HepG2 (cell line): ENCODE measurements around the gene ASIC3. TPM values are rescaled to one million over a fixed set of nuclear protein-coding genes. Genes with fewer than 3 reads are reported as not detected.
A peak's percentile ranks its signal among the peaks of the same experiment; 100 is the strongest.

Experiments
- ARNTL ChIP-seq: sonication (generic); formaldehyde crosslinking; IDR thresholded peaks from 2 replicates; pipeline ENCODE4 v1.4.0; 2020; ENCODE audit warnings: mild to moderate bottlenecking, missing genetic modification reagents
- CC2D1A ChIP-seq: sonication (generic); formaldehyde crosslinking; IDR thresholded peaks from 2 replicates; pipeline ENCODE4 v1.8.1; 2023; ENCODE audit warnings: mild to moderate bottlenecking, missing genetic modification reagents
- FOXK1 ChIP-seq: sonication (generic); formaldehyde crosslinking; IDR thresholded peaks from 2 replicates; pipeline ENCODE4 v1.4.0; 2020; ENCODE audit warnings: low read depth, missing genetic modification reagents, borderline replicate concordance
- HDAC1 ChIP-seq: sonication (generic); formaldehyde crosslinking; IDR thresholded peaks from 2 replicates; pipeline ENCODE4 v1.5.1; 2020; ENCODE audit warnings: mild to moderate bottlenecking, missing genetic modification reagents
- HNRNPK ChIP-seq: fragments of 200-400 bp; formaldehyde crosslinking; IDR thresholded peaks from 2 replicates; pipeline ENCODE4 v1.6.1; 2018; ENCODE audit warnings: low read length, low read depth, moderate library complexity, mild to moderate bottlenecking; ENCODE audit not compliant: poor library complexity, severe bottlenecking
- IRF9 ChIP-seq: sonication (generic); formaldehyde crosslinking; IDR thresholded peaks from 2 replicates; pipeline ENCODE4 v1.8.0; 2022; ENCODE audit warnings: missing genetic modification reagents, mild to moderate bottlenecking, borderline replicate concordance
- ISL2 ChIP-seq: sonication (generic); formaldehyde crosslinking; IDR thresholded peaks from 2 replicates; pipeline ENCODE4 v1.5.0; 2020; ENCODE audit warnings: missing genetic modification reagents
- KAT8 ChIP-seq: IDR thresholded peaks from 2 replicates; pipeline ENCODE4 v1.6.1; 2016; ENCODE audit warnings: missing genetic modification reagents, missing compliant biosample characterization
- MED13 ChIP-seq: sonication (generic); formaldehyde crosslinking; IDR thresholded peaks from 2 replicates; pipeline ENCODE4 v1.5.0; 2020; ENCODE audit warnings: missing genetic modification reagents
- MIER3 ChIP-seq: IDR thresholded peaks from 2 replicates; pipeline ENCODE4 v1.6.1; 2016; ENCODE audit warnings: missing compliant biosample characterization, borderline replicate concordance
- MZF1 ChIP-seq: sonication (generic); formaldehyde crosslinking; IDR thresholded peaks from 2 replicates; pipeline ENCODE4 v1.8.1; 2023; ENCODE audit warnings: mild to moderate bottlenecking, missing genetic modification reagents, borderline replicate concordance
- NCOR1 ChIP-seq: fragments of 200-600 bp; sonication (generic); IDR thresholded peaks from 2 replicates; pipeline ENCODE4 v1.7.0; 2017; ENCODE audit warnings: antibody characterized with exemption, low read length, borderline replicate concordance
- NFYB ChIP-seq: sonication (generic); formaldehyde crosslinking; IDR thresholded peaks from 2 replicates; pipeline ENCODE4 v1.4.0; 2020; ENCODE audit warnings: missing genetic modification reagents
- NONO ChIP-seq, 2 experiments: fragments of 450-650 bp in 1 of 2; sonication (generic) in 1 of 2; formaldehyde crosslinking in 1 of 2; IDR thresholded peaks in 1 of 2; conservative IDR thresholded peaks in 1 of 2; 2 replicates each; pipeline versions ENCODE4 v1.6.1 to v1.8.0; 2017 to 2022; ENCODE audit warnings: mild to moderate bottlenecking in 1 of 2, missing genetic modification reagents in 1 of 2, moderate library complexity in 1 of 2
- PAX8 ChIP-seq: sonication (generic); formaldehyde crosslinking; IDR thresholded peaks from 2 replicates; pipeline ENCODE4 v1.8.0; 2022; ENCODE audit warnings: mild to moderate bottlenecking, missing genetic modification reagents, borderline replicate concordance
- PHF20 ChIP-seq: sonication (generic); formaldehyde crosslinking; IDR thresholded peaks from 2 replicates; pipeline ENCODE4 v1.5.0; 2020; ENCODE audit warnings: mild to moderate bottlenecking, missing genetic modification reagents
- ZBTB20 ChIP-seq: sonication (generic); formaldehyde crosslinking; IDR thresholded peaks from 2 replicates; pipeline ENCODE4 v1.8.1; 2023; ENCODE audit warnings: missing genetic modification reagents, low read depth, mild to moderate bottlenecking, borderline replicate concordance
- ZBTB7B ChIP-seq: sonication (generic); formaldehyde crosslinking; IDR thresholded peaks from 2 replicates; pipeline ENCODE4 v1.4.0; 2020; ENCODE audit warnings: missing genetic modification reagents
- ZFP41 ChIP-seq: sonication (generic); formaldehyde crosslinking; IDR thresholded peaks from 2 replicates; pipeline ENCODE4 v1.4.0; 2020; ENCODE audit warnings: mild to moderate bottlenecking, missing genetic modification reagents, borderline replicate concordance
- ZNF34 ChIP-seq: sonication (generic); formaldehyde crosslinking; IDR thresholded peaks from 2 replicates; pipeline ENCODE4 v1.4.0; 2020; ENCODE audit warnings: mild to moderate bottlenecking, missing genetic modification reagents, borderline replicate concordance
- ZNF556 ChIP-seq: sonication (generic); formaldehyde crosslinking; IDR thresholded peaks from 2 replicates; pipeline ENCODE4 v1.4.0; 2020; ENCODE audit warnings: mild to moderate bottlenecking, missing genetic modification reagents, borderline replicate concordance
- ZNF746 ChIP-seq: sonication (generic); formaldehyde crosslinking; IDR thresholded peaks from 2 replicates; pipeline ENCODE4 v1.8.0; 2022; ENCODE audit warnings: mild to moderate bottlenecking, missing genetic modification reagents
- ZNF792 ChIP-seq: IDR thresholded peaks from 2 replicates; pipeline ENCODE4 v1.6.1; 2016
- ZNF879 ChIP-seq: sonication (generic); formaldehyde crosslinking; IDR thresholded peaks from 2 replicates; pipeline ENCODE4 v1.8.1; 2023; ENCODE audit warnings: missing genetic modification reagents
- ZSCAN21 ChIP-seq: sonication (generic); formaldehyde crosslinking; IDR thresholded peaks from 2 replicates; pipeline ENCODE4 v1.8.0; 2022; ENCODE audit warnings: mild to moderate bottlenecking, missing genetic modification reagents, moderate library complexity, borderline replicate concordance
- ZZZ3 ChIP-seq: sonication (generic); formaldehyde crosslinking; IDR thresholded peaks from 2 replicates; pipeline ENCODE4 v1.4.0; 2020; ENCODE audit warnings: missing genetic modification reagents, mild to moderate bottlenecking, borderline replicate concordance
- polyA plus RNA-seq, 8 experiments: library from polyadenylated mRNA; depleted of rRNA in 3 of 8; stranded (reverse) in 7 of 8; unstranded in 1 of 8; fragments of >200 nt; fragmentation: Illumina TruSeq in 4 of 8; extraction: Trizol in 4 of 8; gene quantifications; 2 replicates each; pipeline versions ENCODE4 v1.2.1 to v1.2.3, GENCODE V29; 2011 to 2016; ENCODE audit warnings: low read depth in 4 of 8, missing spikeins in 1 of 8, mixed read lengths in 1 of 8; ENCODE audit not compliant: insufficient read depth in 1 of 8
- total RNA-seq, 5 experiments: library from RNA; depleted of rRNA; stranded (reverse); fragments of >200 nt; fragmentation: Illumina TruSeq; extraction: Trizol; gene quantifications; 2 replicates each; pipeline ENCODE4 v1.2.3, GENCODE V29; 2016; ENCODE audit warnings: low read depth in 1 of 5

The ASIC3 gene
- total and polyA plus RNA-seq, 2 of the 13 experiments (the other 11 are each of a cell fraction or from before 2014, with no cell fraction given) = 0.51 TPM; not detected in 1

GRCh38 chr7:151062399-151063211, 14.3 kb downstream of the ASIC3 start (continued):
- TF ChIP-seq ZSCAN21 (CRISPR knock-in tag) (0 out of 2 replicates have a peak, but pooled peaks have one; percentile 2), NONO (IDR thresholded peaks at IDR 0.05) (no peak), NONO (CRISPR knock-in tag; conservative IDR thresholded peaks at IDR 0.05) (peak; percentile 72), FOXK1 (peak; percentile 54; the same call in 1 of the 2 replicates), ZNF792 (0 out of 2 replicates have a peak, but pooled peaks have one; percentile 12), ZNF746 (0 out of 2 replicates have a peak, but pooled peaks have one; percentile 34), HDAC1 (CRISPR knock-in tag) (peak; percentile 54), ISL2 (no peak; the same call in 1 of the 2 replicates), MIER3 (CRISPR knock-in tag) (peak; percentile 56; the same call in 1 of the 2 replicates), PAX8 (CRISPR knock-in tag) (0 out of 2 replicates have a peak, but pooled peaks have one; percentile 23), MED13 (CRISPR knock-in tag) (peak; percentile 45; the same call in 1 of the 2 replicates), ZNF879 (CRISPR knock-in tag) (0 out of 2 replicates have a peak, but pooled peaks have one; percentile 55), ZFP41 (CRISPR knock-in tag) (no peak), MZF1 (CRISPR knock-in tag) (no peak), CC2D1A (no peak), NFYB (CRISPR knock-in tag) (peak; percentile 61; the same call in 1 of the 2 replicates), HNRNPK (peak; percentile 48), ARNTL (CRISPR knock-in tag) (peak; percentile 99), PHF20 (CRISPR knock-in tag) (no peak), ZNF556 (CRISPR knock-in tag) (no peak; the same call in 1 of the 2 replicates), ZBTB20 (CRISPR knock-in tag) (0 out of 2 replicates have a peak, but pooled peaks have one; percentile 28), KAT8 (CRISPR knock-in tag) (peak; percentile 62; the same call in 1 of the 2 replicates), ZZZ3 (no peak), IRF9 (CRISPR knock-in tag) (peak; percentile 62; the same call in 1 of the 2 replicates), ZNF34 (0 out of 2 replicates have a peak, but pooled peaks have one; percentile 36), NCOR1 (peak; percentile 64; the same call in 1 of the 2 replicates), ZBTB7B (CRISPR knock-in tag) (peak; percentile 58; the same call in 1 of the 2 replicates)
